ENCODE data around the gene PPT2. TPM values are rescaled to one million over a fixed set of nuclear protein-coding genes. Genes with fewer than 3 reads are reported as not detected.

The PPT2 gene
- total RNA-seq, 1 experiment from 2014 or later = 46.3 TPM

DNA sequence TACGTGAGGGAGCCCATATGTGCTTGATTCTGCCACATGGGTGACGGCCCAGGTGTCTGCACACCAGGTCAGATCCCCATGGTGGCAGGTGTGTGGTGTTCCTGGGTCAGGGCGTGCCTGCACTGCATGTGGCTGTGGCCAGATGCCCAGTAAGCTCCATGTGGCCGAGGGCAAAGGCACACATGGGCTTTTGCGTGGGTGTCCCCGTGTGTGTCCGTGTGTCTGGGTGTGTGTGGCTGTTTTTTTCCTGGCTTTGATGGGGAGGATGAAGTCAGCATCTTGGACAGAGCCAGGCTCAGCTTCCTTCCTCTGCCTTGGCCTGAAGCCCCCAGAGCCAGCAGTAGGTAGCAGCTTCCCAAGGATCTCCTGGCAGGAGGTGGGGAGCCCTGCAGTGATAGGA, 43.3 kb upstream of the PPT2 start:
- no peak overlapping the region for H4K91ac ChIP-seq (ENCODE audit: insufficient read length, low read depth, low read length)
- H3K9me3 ChIP-seq (ENCODE audit: control insufficient read depth, low read depth, low read length) = no peaks in the 10 kb centered on the region
- no peak overlapping the region for H2BK5ac ChIP-seq (ENCODE audit: insufficient read length, low read length)
- no peak overlapping the region for H2AFZ ChIP-seq (ENCODE audit: low read length)
- no peak overlapping the region for H2BK12ac ChIP-seq (ENCODE audit: insufficient read length, low read depth, low read length)
- no peak overlapping the region for H4K8ac ChIP-seq (replicated peaks; ENCODE audit: insufficient read length, low read depth, low read length)
- no peak overlapping the region for H3K18ac ChIP-seq (ENCODE audit: insufficient read length, low read depth, low read length)
- peaks cover 2 to 9% (median 8%) of the 10 kb centered on the region in 3 experiments; a peak in 5 of 7 replicates for H3K36me3 Mint-ChIP-seq (ENCODE audit: insufficient read depth in 1 of 3, low read depth in 3 of 3)
- DNase-seq = no peak
- no peak overlapping the region for H2AK5ac ChIP-seq (ENCODE audit: insufficient read length, low read length)
- no peaks in the 10 kb centered on the region; the same call in 1 of the 2 replicates for H3K27me3 ChIP-seq (ENCODE audit: insufficient read depth, low read length)
- no peaks in the 10 kb centered on the region for H3K23me2 ChIP-seq (ENCODE audit: insufficient read length, low read depth, low read length, poor library complexity, severe bottlenecking)
- peaks cover 20 to 24% of the 10 kb centered on the region in 2 experiments for H3K4me1 Mint-ChIP-seq
- no peak overlapping the region for H3K4ac ChIP-seq (ENCODE audit: low read depth, low read length)
- no peak overlapping the region for H3K27ac ChIP-seq (ENCODE audit: insufficient read length, low read depth, low read length)
- H2BK120ac ChIP-seq (ENCODE audit: low read depth, low read length, poor library complexity, severe bottlenecking) = no peak overlapping the region
- H3K14ac ChIP-seq (ENCODE audit: insufficient read depth, low read length) = no peak overlapping the region
- no peaks in the 10 kb centered on the region for H3K79me2 ChIP-seq (ENCODE audit: insufficient read depth, low read length)
- peaks cover 31% of the 10 kb centered on the region for H3K27me3 Mint-ChIP-seq (ENCODE audit: low read depth)
- no peak overlapping the region for H2BK15ac ChIP-seq (ENCODE audit: low read depth, low read length)
- no peak overlapping the region for H3K4me3 Mint-ChIP-seq
- no peaks in the 10 kb centered on the region; the same call in 1 of the 2 replicates for H3K4me1 ChIP-seq (ENCODE audit: insufficient read depth, low read length)
- no peak overlapping the region for H4K5ac ChIP-seq (ENCODE audit: insufficient read length, low read depth, low read length)
- no CpG with 5 or more reads among the region's 7 CpGs for WGBS (ENCODE audit: extremely low coverage, insufficient read length, low lambda C conversion rate)
- TF ChIP-seq CTCF (conservative IDR thresholded peaks at IDR 0.05) = no peak
- no peaks in the 10 kb centered on the region for H4K20me1 ChIP-seq (ENCODE audit: control insufficient read depth, insufficient read depth, insufficient read length)
- no peak overlapping the region for H3K27ac Mint-ChIP-seq
- H3K9me3 Mint-ChIP-seq = no peaks in the 10 kb centered on the region
- no peak overlapping the region for H3T11ph ChIP-seq (ENCODE audit: low read length)
- H3K4me2 ChIP-seq (ENCODE audit: insufficient read depth, insufficient read length, low read length) = no peak overlapping the region
- H3K9ac ChIP-seq (ENCODE audit: extremely low read depth, insufficient read length, low read length) = no peak overlapping the region
- no peak overlapping the region for H3K23ac ChIP-seq (ENCODE audit: insufficient read length, low read depth, low read length)
- H3K79me1 ChIP-seq (ENCODE audit: insufficient read depth, low read depth, low read length, poor library complexity, severe bottlenecking) = no peaks in the 10 kb centered on the region
- no peak overlapping the region for H2BK20ac ChIP-seq (ENCODE audit: low read depth, low read length, poor library complexity, severe bottlenecking)
- H3K56ac ChIP-seq (ENCODE audit: insufficient read length, low read depth, low read length) = no peak overlapping the region
